GM12873 (cell line): Measurements from ENCODE around the gene GPAM.

Experiments
- CTCF ChIP-seq: IDR thresholded peaks from 2 replicates; pipeline ENCODE4 v1.5.1; 2012; ENCODE audit warnings: low read depth, mild to moderate bottlenecking, moderate library complexity, low read length, control low read depth; ENCODE audit not compliant: insufficient read depth; ENCODE audit errors: missing control alignments

Gene GPAM

GRCh38 chr10:112213098-112213823 is 29.7 kb upstream of the GPAM start:
- TF ChIP-seq CTCF, result no peak

DNA sequence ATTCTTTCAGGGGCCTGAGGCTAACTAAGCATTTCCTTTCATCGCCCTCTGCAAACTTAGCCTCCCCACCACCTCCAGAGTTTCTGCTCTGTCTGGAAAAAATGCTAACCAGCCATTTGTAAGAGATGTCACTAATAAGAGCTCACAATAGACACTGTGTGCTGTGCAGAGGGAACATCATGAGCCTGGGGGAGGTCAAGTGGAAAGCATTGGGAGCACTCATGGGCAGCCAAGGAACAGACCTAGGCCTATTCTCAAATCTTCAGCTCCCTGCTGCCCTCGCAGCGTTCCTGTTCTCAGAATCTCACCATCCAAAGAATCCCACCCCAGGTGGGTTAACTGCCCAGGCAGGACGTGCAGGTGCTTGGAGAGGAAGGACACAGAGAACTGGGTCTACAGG is 27.1 kb upstream of the GPAM start:
- no peak for TF ChIP-seq CTCF

- no peak for TF ChIP-seq CTCF
Measured at GRCh38 chr10:112209684-112210131, 26.1 kb upstream of the GPAM start.

GRCh38 chr10:112208997-112209396 is 25.4 kb upstream of the GPAM start:
- no peak for TF ChIP-seq CTCF

GRCh38 chr10:112208292-112208691 is 24.7 kb upstream of the GPAM start:
- no peak for TF ChIP-seq CTCF

- TF ChIP-seq CTCF, result no peak
Measured at GRCh38 chr10:112203328-112204076, 19.9 kb upstream of the GPAM start.

- TF ChIP-seq CTCF, result no peak
Measured at GRCh38 chr10:112202561-112203241, 19.1 kb upstream of the GPAM start.
